HG03342 (cell line): Measurements from ENCODE around the gene MAP3K5.
"Not testable (repeated sequence)": the region's sequence is repeated elsewhere in the genome, so short reads cannot be mapped to it uniquely, and the experiment has no call there.

Source experiments
- ATAC-seq: cut with Tn5 transposase; IDR thresholded peaks from one replicate; pipeline ENCODE4 v1.9.1; 2021; ENCODE audit warnings: mild to moderate bottlenecking, moderate library complexity; ENCODE audit not compliant: unreplicated experiment

The MAP3K5 gene

GRCh38 chr6:136772685-136773472, 19.4 kb downstream of the MAP3K5 start:
- peak; percentile 67 for ATAC-seq

DNA sequence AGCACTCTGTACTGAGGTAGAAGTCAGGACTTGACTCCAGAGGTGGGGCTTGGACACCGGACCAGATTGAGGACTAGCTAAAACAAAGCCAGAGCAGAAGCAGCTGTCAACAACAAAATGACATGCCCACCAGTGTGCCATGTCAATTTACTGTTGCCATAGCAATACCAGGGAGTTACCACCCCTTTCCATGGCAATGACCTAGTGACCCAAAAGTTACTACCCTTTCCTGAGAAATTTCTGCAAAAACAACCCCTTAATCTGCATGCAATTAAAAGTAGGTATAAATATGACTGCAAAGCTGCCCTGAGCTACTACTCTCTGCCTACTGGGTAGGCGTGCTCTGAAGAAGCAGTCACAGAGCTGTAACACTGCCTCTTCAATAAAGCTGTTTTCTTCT, 21.0 kb downstream of the MAP3K5 start:
- ATAC-seq, result no peak

- ATAC-seq, result no peak
Measured at GRCh38 chr6:136769759-136770158, 22.5 kb downstream of the MAP3K5 start.

DNA sequence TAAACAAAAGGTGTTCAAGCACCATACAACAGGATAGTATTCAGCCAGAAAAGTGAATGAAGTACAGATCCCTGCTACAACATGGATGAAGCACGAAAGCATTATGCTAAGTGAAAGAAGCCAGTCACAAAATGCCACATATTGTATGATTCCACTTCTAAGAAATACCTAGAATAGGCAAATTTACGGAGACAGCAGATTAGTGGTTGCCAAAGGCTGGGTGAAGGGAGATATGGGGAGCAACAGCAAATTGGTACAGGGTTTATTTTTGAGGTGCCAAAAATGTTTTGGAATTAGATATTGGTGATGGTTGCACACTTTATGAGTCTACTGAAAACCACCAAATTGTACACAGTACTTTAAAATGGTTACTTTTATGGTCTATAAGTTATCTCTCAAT, 23.2 kb downstream of the MAP3K5 start:
- ATAC-seq, result no peak

- ATAC-seq, result no peak
Measured at GRCh38 chr6:136767570-136768309, 24.5 kb downstream of the MAP3K5 start.

DNA sequence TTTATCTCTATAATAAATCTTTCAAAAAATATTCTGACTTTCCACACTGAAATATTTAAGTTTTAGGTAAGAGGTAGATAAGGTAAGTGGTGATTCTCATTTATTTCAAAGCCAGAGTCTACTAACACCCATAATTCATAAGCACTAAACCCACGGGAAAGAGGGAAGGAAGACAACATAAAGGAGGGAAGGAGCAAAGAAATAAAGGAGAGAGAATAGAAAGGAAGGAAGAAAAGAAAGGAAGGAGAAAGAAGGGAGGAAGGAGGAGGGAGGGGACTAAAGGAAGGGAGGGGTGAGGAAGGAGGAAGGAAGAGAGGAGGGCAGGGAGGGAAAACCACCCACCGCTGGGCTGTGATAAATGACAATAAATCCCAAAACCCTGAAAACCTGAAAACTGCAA, 25.2 kb downstream of the MAP3K5 start:
- no peak for ATAC-seq

- ATAC-seq, result no peak
Measured at GRCh38 chr6:136766274-136766673, 26.0 kb downstream of the MAP3K5 start.

DNA sequence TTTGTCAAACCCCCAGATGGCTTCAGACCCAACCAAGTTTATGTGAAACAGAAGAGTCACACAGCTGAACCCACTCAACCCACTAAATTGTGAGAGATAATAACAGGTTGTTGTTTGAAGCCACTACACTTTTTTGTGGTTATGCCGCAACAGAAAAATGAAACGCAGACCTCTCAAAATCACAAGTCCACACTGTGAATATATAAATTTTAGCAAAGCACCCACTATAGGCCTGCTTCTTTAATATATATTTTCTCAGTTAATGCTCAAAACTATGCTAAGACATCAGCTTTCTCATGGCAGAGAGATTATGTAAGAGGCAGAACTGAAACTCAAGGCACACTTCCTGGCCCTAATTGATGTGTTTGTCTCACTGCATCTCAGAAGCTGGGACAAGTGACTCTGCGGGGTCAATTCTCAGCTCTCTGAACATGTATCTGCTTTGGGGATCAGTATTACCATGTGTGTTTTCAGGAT, 27.7 kb downstream of the MAP3K5 start:
- ATAC-seq, result peak; percentile 56

DNA sequence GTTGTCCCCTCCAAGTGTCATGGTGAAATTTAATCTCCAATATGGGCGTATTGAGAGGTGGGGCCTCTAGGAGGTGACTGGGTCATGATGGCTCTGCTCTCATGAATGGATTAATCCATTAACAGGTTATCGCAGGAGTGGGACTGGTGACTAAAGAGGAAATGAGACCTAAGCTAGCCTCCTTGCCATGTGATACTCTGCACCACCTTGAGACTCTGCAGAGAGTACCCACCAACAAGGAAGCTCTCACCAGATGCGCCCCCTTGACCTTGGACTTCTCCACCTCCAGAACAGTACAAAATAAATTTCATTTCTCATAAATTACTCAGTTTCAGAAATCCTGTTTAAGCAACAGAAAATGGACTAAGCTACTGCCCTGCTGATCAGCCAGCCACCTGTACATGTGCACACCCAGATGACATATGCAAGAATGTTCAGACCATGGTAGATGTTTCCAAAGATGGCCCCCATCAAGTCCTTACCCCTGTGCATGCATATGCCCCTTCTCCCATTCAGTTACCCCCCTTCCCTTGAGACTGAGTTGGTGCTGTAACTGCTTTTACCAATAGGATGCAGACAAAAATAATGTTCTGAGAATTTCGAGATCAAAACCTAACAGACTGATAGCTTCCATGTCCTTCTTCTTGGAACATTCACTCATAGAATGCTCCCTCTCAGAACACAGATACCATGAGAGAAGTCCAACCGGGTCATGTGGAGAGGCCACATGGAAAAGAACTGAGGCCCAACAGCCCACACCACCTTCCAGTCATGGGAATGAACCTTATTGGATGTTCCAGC, 28.4 kb downstream of the MAP3K5 start:
- ATAC-seq, result peak; percentile 43

DNA sequence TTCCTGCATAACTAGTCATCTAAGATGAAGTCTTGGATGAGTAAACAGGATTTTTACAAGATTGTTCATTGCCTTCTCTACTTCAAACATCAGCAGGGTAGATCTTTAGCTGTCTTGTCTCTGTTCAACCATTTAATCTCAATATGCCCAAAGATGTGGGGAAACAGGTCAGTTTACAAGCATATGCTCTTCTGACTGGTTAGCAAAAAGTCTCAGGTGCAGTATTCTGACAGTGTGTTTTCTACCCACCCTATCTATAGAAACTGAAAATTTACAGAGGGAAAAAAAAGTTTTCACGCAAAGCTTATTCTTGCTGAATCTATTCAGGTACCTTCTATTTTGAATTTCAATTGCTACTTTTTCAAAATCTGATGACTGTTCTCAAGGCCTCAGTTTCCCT, 29.0 kb downstream of the MAP3K5 start:
- no peak for ATAC-seq

GRCh38 chr6:136762022-136762975, 30.0 kb downstream of the MAP3K5 start:
- no peak for ATAC-seq

- ATAC-seq, result no peak
Measured at GRCh38 chr6:136761227-136761922, 30.9 kb downstream of the MAP3K5 start.

GRCh38 chr6:136760781-136761180, 31.5 kb downstream of the MAP3K5 start:
- not testable (repeated sequence) for ATAC-seq

- ATAC-seq, result no peak
Measured at GRCh38 chr6:136757150-136757549, 35.1 kb downstream of the MAP3K5 start.

- no peak for ATAC-seq
Measured at GRCh38 chr6:136754820-136755219, 37.5 kb downstream of the MAP3K5 start.

GRCh38 chr6:136753624-136754023, 38.7 kb downstream of the MAP3K5 start:
- ATAC-seq, result no peak

DNA sequence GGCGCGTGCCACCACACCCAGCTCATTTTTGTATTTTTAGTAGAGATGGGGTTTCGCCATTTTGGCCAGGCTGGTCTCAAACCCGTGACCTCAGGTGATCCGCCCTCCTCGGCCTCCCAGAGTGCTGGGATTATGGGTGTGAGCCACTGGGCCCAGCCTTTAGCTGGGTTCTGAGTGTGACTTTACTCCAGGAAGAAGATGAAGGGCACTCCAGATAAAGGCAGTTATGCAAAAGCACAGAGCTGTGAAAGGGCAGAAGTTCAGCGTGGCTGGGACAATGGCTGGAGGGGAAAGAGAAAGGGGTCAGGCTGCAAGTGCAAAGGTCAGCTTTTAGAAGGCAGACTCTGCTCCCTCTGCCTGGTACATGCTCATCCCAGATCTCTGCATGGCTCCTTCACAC, 39.7 kb downstream of the MAP3K5 start:
- ATAC-seq, result no peak

DNA sequence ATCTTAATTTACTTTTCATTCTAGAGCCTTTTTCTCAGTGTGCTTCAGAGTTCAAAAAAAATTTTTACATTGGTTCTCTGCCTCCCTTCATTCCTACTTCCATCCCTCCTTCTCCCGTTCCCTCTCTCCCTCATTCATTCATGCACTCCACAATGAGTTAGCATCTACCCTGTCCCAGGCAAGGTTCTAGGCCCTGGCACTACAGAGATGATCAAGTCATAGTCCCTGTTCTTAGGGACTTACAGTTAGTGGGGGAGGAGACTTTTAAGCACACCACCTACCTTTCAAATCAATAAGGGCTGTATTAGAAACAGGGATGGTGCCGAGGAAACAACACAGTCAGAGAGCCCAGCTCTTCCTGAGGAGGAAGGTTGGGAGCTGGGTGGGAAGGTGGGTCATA, 40.3 kb downstream of the MAP3K5 start:
- no peak for ATAC-seq

DNA sequence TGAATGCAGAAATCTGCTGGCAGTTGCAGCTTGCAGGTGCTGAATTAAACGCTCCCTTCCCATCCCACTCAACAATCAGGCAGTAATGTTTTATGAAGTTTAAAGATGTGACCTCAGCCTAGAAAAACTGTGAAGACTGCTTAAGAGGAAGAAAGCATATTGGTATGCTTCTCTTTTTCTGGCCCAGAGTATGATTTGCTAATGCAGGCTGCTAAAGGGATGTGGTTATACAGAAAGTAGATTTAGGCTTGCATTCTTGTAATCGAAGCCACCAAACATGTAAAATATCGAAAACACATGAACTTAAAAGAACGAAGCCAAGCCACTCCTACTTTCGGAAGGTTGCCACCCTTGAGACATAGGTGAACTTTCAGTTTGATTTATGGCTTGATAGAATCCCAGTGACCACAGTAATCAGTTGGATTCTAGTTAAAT, 40.7 kb downstream of the MAP3K5 start:
- peak; percentile 87 for ATAC-seq
